Prostate gland (tissue), 2 donors: ENCODE results near the gene SESN1. TPM values are rescaled to one million over a fixed set of nuclear protein-coding genes. Genes with fewer than 3 reads are reported as not detected.

Experiments used
- DNase-seq: peaks from one replicate; pipeline ENCODE4 v3.0.0-alpha.2; 2019; ENCODE audit warnings: low spot score
- H3K27ac ChIP-seq, 2 donors: fragments of 200-600 bp; sonication (generic); 2 replicates each; pipeline ENCODE4 v1.5.1; 2017 to 2019
- H3K27me3 ChIP-seq: fragments of 200-600 bp; sonication (generic); replicated peaks from 2 replicates; pipeline ENCODE4 v1.5.1; 2019; ENCODE audit not compliant: insufficient read depth
- H3K36me3 ChIP-seq, 2 donors: fragments of 200-600 bp; sonication (generic); 1 replicate in 1 of 2; 2 replicates in 1 of 2; pipeline versions ENCODE4 v1.5.1 to v1.8.1; 2017 to 2019
- H3K4me1 ChIP-seq: fragments of 200-600 bp; sonication (generic); replicated peaks from 2 replicates; pipeline ENCODE4 v1.5.1; 2019
- H3K4me3 ChIP-seq, 2 donors: fragments of 200-600 bp; sonication (generic); 2 replicates each; pipeline ENCODE4 v1.5.1; 2017 to 2019
- H3K9me3 ChIP-seq: fragments of 200-600 bp; sonication (generic); 2 replicates; pipeline ENCODE4 v1.5.1; 2017
- CTCF ChIP-seq, 4 experiments: fragments of 200-600 bp in 2 of 4; fragments of 450-650 bp in 2 of 4; sonication (generic) in 2 of 4; IDR thresholded peaks; 1 replicate in 3 of 4; 2 replicates in 1 of 4; pipeline ENCODE4 v1.5.1; 2016 to 2019; ENCODE audit warnings: antibody characterized with exemption in 4 of 4, mild to moderate bottlenecking in 2 of 4, moderate library complexity in 2 of 4
- POLR2A ChIP-seq: fragments of 450-650 bp; IDR thresholded peaks from one replicate; pipeline ENCODE4 v1.6.1; 2016; ENCODE audit warnings: antibody characterized with exemption, mild to moderate bottlenecking
- POLR2AphosphoS5 ChIP-seq: sonication (generic); formaldehyde crosslinking; IDR thresholded peaks from one replicate; pipeline ENCODE4 v1.6.1; 2017; ENCODE audit warnings: antibody characterized with exemption
- WGBS: methylation state at CpG from one replicate; pipeline ENCODE4 v1.1.5; 2018; 5-methylcytosine and 5-hydroxymethylcytosine counted together
- intact Hi-C: fragments of 100-400 bp; cut with DNase I; formaldehyde crosslinking; loops from one replicate; pipeline ENCODE4 v1.14.2; 2022
- total RNA-seq, 2 donors: library from RNA; depleted of rRNA; stranded (reverse); fragments of >200 nt; gene quantifications; one replicate each; pipeline ENCODE4 v1.1.0, GENCODE V29; 2016

The SESN1 gene
- total RNA-seq, 2 donors from 2014 or later, result 92.2 to 140 TPM

GRCh38 chr6:108995296-108995695 is 99.3 kb downstream of the SESN1 start:
- Histone ChIP-seq H3K9me3 (no peaks in the 10 kb centered on the region), H3K4me3 (no peak overlapping the region), H3K36me3 (peaks cover 0 to 3% of the 10 kb centered on the region in 2 donors), H3K27me3 (no peaks in the 10 kb centered on the region), H3K4me1 (no peaks in the 10 kb centered on the region), H3K27ac (no peak overlapping the region)
- DNase-seq, result no peak
- TF ChIP-seq POLR2AphosphoS5, result no peak
- TF ChIP-seq CTCF (IDR thresholded peaks at IDR 0.05), result no peak
- TF ChIP-seq POLR2A, result no peak
- intact Hi-C loops, result no loop called here

- DNase-seq, result no peak
- H3K4me1 ChIP-seq, result no peaks in the 10 kb centered on the region
Observed at GRCh38 chr6:108993876-108994275, 100.8 kb downstream of the SESN1 start.

DNA sequence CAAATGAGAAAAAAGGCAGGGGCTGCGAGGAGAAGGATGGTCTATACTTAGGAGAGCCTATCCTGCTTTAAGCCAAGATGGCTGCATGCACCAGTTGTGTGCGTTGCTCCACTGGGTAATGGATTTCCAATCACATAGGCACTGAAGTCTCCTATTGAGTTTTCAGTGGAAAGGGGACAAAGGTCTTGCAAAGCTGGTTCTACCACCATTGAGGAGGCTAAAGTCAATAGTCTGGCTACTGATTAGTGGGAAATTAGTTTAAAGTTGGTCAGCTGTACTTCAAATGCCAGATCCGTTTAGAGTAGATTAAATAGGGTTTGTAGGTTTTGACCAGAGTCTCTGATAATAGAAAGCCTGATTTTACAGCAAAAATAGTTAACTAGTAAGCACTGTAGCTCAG is 104.9 kb downstream of the SESN1 start:
- no peak for DNase-seq
- WGBS, result 70% methylated on average over 3 of the region's 3 CpGs
- TF ChIP-seq POLR2AphosphoS5, result no peak
- no peak for TF ChIP-seq POLR2A
- no peak for TF ChIP-seq CTCF (IDR thresholded peaks at IDR 0.05)
- no peaks in the 10 kb centered on the region for H3K9me3 ChIP-seq
- H3K27ac ChIP-seq, result no peak overlapping the region
- no peaks in the 10 kb centered on the region for H3K27me3 ChIP-seq
- no peak overlapping the region for H3K4me3 ChIP-seq
- no peaks in the 10 kb centered on the region for H3K4me1 ChIP-seq
- intact Hi-C loops, result no loop called here
- H3K36me3 ChIP-seq, result peaks cover 3 to 6% of the 10 kb centered on the region in 2 donors

More at GRCh38 chr6:108993876-108994275, 100.8 kb downstream of the SESN1 start:
- TF ChIP-seq POLR2AphosphoS5, result no peak
- intact Hi-C loops, result no loop called here
- no peak overlapping the region for H3K27ac ChIP-seq
- WGBS, result 89% methylated on average over 3 of the region's 3 CpGs
- no peaks in the 10 kb centered on the region for H3K27me3 ChIP-seq
- H3K9me3 ChIP-seq, result no peaks in the 10 kb centered on the region
- peaks cover 5 to 6% of the 10 kb centered on the region in 2 donors for H3K36me3 ChIP-seq
- no peak overlapping the region for H3K4me3 ChIP-seq

DNA sequence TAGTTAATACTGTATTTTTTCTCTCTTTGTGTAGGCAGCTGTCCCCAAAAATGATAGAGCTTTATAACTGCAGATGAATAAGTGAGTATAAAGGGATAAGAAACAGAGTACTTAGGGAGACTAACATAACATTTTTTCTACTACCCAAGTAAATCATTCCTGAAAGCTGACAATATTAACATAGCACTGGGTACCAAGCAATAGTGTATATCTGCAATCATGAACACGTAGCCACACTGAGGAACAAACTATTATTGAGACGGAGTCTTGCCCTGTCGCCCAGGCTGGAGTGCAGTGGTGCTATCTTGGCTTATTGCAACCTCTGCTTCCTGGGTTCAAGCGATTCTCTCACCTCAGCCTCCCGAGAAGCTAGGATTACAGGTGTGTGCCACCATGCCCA is 105.9 kb downstream of the SESN1 start:
- H3K27me3 ChIP-seq, result no peaks in the 10 kb centered on the region
- peaks cover 3 to 6% of the 10 kb centered on the region in 2 donors for H3K36me3 ChIP-seq
- no peaks in the 10 kb centered on the region for H3K9me3 ChIP-seq
- no peak for DNase-seq
- intact Hi-C loops, result no loop called here
- H3K27ac ChIP-seq, result no peak overlapping the region
- TF ChIP-seq CTCF (IDR thresholded peaks at IDR 0.05) (no peak), POLR2A (no peak), POLR2AphosphoS5 (no peak)
- H3K4me3 ChIP-seq, result no peak overlapping the region
- WGBS, result 98% methylated on average over 5 of the region's 5 CpGs
- H3K4me1 ChIP-seq, result no peaks in the 10 kb centered on the region

GRCh38 chr6:108988296-108988695 is 106.3 kb downstream of the SESN1 start:
- no peak overlapping the region for H3K4me3 ChIP-seq
- H3K27ac ChIP-seq, result no peak overlapping the region
- no peak for DNase-seq
- no peak for TF ChIP-seq POLR2AphosphoS5
- no peak for TF ChIP-seq POLR2A
- no peak for TF ChIP-seq CTCF (IDR thresholded peaks at IDR 0.05)
- WGBS, result 58% methylated on average over 3 of the region's 3 CpGs
- H3K4me1 ChIP-seq, result no peaks in the 10 kb centered on the region
- peaks cover 3 to 6% of the 10 kb centered on the region in 2 donors for H3K36me3 ChIP-seq
- intact Hi-C loops, result no loop called here
- H3K27me3 ChIP-seq, result no peaks in the 10 kb centered on the region
- H3K9me3 ChIP-seq, result no peaks in the 10 kb centered on the region
